ENCODE data around the gene NECTIN1.

DNA sequence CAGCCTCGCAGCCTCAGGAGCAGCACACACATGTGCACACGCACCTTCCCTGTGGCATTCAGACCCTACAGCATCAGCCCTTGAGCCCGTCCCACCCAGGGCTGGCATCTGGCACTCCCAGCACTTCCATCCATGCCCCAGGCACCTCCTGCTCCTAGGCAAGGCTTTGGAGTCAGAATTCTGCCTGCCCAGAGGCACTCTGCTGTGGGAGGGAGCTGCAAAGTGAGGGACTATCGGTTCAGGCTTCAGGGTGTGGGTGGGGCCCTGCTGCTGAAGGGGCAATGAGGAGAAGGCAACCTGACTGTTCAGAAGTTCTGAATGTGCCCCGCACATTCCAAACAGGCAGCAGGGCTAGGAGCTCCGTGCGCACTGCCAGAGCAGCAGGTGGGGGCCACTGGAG lies 39.7 kb downstream of the NECTIN1 start:
- TF ChIP-seq, protein P1, sequence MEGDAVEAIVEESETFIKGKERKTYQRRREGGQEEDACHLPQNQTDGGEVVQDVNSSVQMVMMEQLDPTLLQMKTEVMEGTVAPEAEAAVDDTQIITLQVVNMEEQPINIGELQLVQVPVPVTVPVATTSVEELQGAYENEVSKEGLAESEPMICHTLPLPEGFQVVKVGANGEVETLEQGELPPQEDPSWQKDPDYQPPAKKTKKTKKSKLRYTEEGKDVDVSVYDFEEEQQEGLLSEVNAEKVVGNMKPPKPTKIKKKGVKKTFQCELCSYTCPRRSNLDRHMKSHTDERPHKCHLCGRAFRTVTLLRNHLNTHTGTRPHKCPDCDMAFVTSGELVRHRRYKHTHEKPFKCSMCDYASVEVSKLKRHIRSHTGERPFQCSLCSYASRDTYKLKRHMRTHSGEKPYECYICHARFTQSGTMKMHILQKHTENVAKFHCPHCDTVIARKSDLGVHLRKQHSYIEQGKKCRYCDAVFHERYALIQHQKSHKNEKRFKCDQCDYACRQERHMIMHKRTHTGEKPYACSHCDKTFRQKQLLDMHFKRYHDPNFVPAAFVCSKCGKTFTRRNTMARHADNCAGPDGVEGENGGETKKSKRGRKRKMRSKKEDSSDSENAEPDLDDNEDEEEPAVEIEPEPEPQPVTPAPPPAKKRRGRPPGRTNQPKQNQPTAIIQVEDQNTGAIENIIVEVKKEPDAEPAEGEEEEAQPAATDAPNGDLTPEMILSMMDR (conservative IDR thresholded peaks at IDR 0.05; ENCODE audit: low read depth, low read length) = no peak
- no peak for TF ChIP-seq POLR2A (IDR thresholded peaks at IDR 0.05; ENCODE audit: low read depth, low read length)
- TF ChIP-seq SMC3 (IDR thresholded peaks at IDR 0.05; ENCODE audit: low read depth, low read length) = no peak
- TF ChIP-seq RAD21 (IDR thresholded peaks at IDR 0.05; ENCODE audit: low read length) = no peak
- TF ChIP-seq RCOR1 (IDR thresholded peaks at IDR 0.05; ENCODE audit: insufficient replicate concordance, low read length) = no peak

All from IMR-90 (cell line).